ENCODE data around the gene DUS2.
"Not testable (repeated sequence)": the region's sequence is repeated elsewhere in the genome, so short reads cannot be mapped to it uniquely, and the experiment has no call there.

Gene DUS2

GRCh38 chr16:67998231-67998778 lies 24.8 kb upstream of the DUS2 start:
- in situ Hi-C loops (cut with MboI; ENCODE audit: low sequenced_read_pairs): not testable (repeated sequence)

GRCh38 chr16:67998779-67999688 lies 24.1 kb upstream of the DUS2 start, which contains the start of gene DPEP2:
Gene DPEP2 (minus strand): TSS chr16:67999484. CDS start chr16:67993212, 6,272 bp downstream.
- in situ Hi-C loops (cut with MboI; ENCODE audit: low sequenced_read_pairs): not testable (repeated sequence)

- in situ Hi-C loops (cut with MboI; ENCODE audit: low sequenced_read_pairs): no loop called here
Measured at GRCh38 chr16:67999985-68000384, 23.1 kb upstream of the DUS2 start.

- in situ Hi-C loops (cut with MboI; ENCODE audit: low sequenced_read_pairs): no loop called here
Measured at GRCh38 chr16:68000450-68000849, 22.6 kb upstream of the DUS2 start.

- in situ Hi-C loops (cut with MboI; ENCODE audit: low sequenced_read_pairs): no loop called here
Measured at GRCh38 chr16:68003031-68003430, 20.1 kb upstream of the DUS2 start.

GRCh38 chr16:68005211-68005610 lies 17.9 kb upstream of the DUS2 start:
- in situ Hi-C loops (cut with MboI; ENCODE audit: low sequenced_read_pairs): no loop called here

- in situ Hi-C loops (cut with MboI; ENCODE audit: low sequenced_read_pairs): no loop called here
Measured at GRCh38 chr16:68005786-68006286, 17.2 kb upstream of the DUS2 start.

GRCh38 chr16:68009157-68009735 lies 13.8 kb upstream of the DUS2 start:
- in situ Hi-C loops (cut with MboI; ENCODE audit: low sequenced_read_pairs): no loop called here

GRCh38 chr16:68009872-68010271 lies 13.2 kb upstream of the DUS2 start:
- in situ Hi-C loops (cut with MboI; ENCODE audit: low sequenced_read_pairs): not testable (repeated sequence)

GRCh38 chr16:68013440-68013839 lies 9.6 kb upstream of the DUS2 start:
- in situ Hi-C loops (cut with MboI; ENCODE audit: low sequenced_read_pairs): no loop called here

- in situ Hi-C loops (cut with MboI; ENCODE audit: low sequenced_read_pairs): no loop called here
Measured at GRCh38 chr16:68015681-68016080, 7.4 kb upstream of the DUS2 start, which contains the start of gene DPEP2NB. Gene DPEP2NB (minus strand): TSS chr16:68015911. CDS start chr16:68015770, 141 bp downstream.

- in situ Hi-C loops (cut with MboI; ENCODE audit: low sequenced_read_pairs): no loop called here
Measured at GRCh38 chr16:68019167-68019680, 3.9 kb upstream of the DUS2 start.

GRCh38 chr16:68021490-68021889 lies 1.6 kb upstream of the DUS2 start:
- in situ Hi-C loops (cut with MboI; ENCODE audit: low sequenced_read_pairs): no loop called here

- in situ Hi-C loops (cut with MboI; ENCODE audit: low sequenced_read_pairs): no loop called here
Measured at GRCh38 chr16:68022278-68022727, 781 bp upstream of the DUS2 start.

GRCh38 chr16:68028996-68029395 lies 5.9 kb downstream of the DUS2 start:
- in situ Hi-C loops (cut with MboI; ENCODE audit: low sequenced_read_pairs): no loop called here

- in situ Hi-C loops (cut with MboI; ENCODE audit: low sequenced_read_pairs): not testable (repeated sequence)
Measured at GRCh38 chr16:68030108-68030507, 7.0 kb downstream of the DUS2 start.

- in situ Hi-C loops (cut with MboI; ENCODE audit: low sequenced_read_pairs): no loop called here
Measured at GRCh38 chr16:68031951-68032350, 8.9 kb downstream of the DUS2 start.

- in situ Hi-C loops (cut with MboI; ENCODE audit: low sequenced_read_pairs): no loop called here
Measured at GRCh38 chr16:68033101-68033500, 10.0 kb downstream of the DUS2 start.

- in situ Hi-C loops (cut with MboI; ENCODE audit: low sequenced_read_pairs): no loop called here
Measured at GRCh38 chr16:68035227-68035626, 12.1 kb downstream of the DUS2 start.

GRCh38 chr16:68037841-68038597 lies 14.9 kb downstream of the DUS2 start:
- in situ Hi-C loops (cut with MboI; ENCODE audit: low sequenced_read_pairs): no loop called here
